Naive B cell (primary cell): ENCODE results near the gene SLITRK4. TPM values are rescaled to one million over a fixed set of nuclear protein-coding genes. Genes with fewer than 3 reads are reported as not detected.

ENCODE experiments used
- ATAC-seq, 2 donors: fragments of 150-1000 bp; cut with Tn5 transposase; 2 replicates each; pipeline ENCODE4 v1.10.0; 2021; ENCODE audit warnings: low read depth in 2 of 2, mild to moderate bottlenecking in 2 of 2, moderate library complexity in 2 of 2
- DNase-seq: peaks from one replicate; pipeline ENCODE4 v3.0.0; 2022
- H3K27ac Mint-ChIP-seq, 6 donors: one replicate each; pipeline ENCODE4 v1.8.0; 2020 to 2022; ENCODE audit warnings: mild to moderate bottlenecking in 6 of 6, mixed read lengths in 6 of 6, moderate library complexity in 5 of 6, inconsistent platforms in 2 of 6
- H3K27me3 Mint-ChIP-seq, 3 donors: one replicate each; pipeline ENCODE4 v1.8.0; 2021 to 2022; ENCODE audit warnings: mixed read lengths in 3 of 3, mild to moderate bottlenecking in 1 of 3
- H3K36me3 Mint-ChIP-seq, 2 donors: one replicate each; pipeline ENCODE4 v1.8.0; 2020 to 2022; ENCODE audit warnings: mixed read lengths in 2 of 2, inconsistent platforms in 1 of 2, mild to moderate bottlenecking in 1 of 2
- H3K4me1 Mint-ChIP-seq, 3 donors: one replicate each; pipeline ENCODE4 v1.8.0; 2020 to 2022; ENCODE audit warnings: mixed read lengths in 3 of 3, inconsistent platforms in 1 of 3, mild to moderate bottlenecking in 1 of 3, moderate library complexity in 1 of 3
- H3K4me3 Mint-ChIP-seq, 8 donors: one replicate each; pipeline ENCODE4 v1.8.0; 2020 to 2022; ENCODE audit warnings: mild to moderate bottlenecking in 8 of 8, mixed read lengths in 8 of 8, moderate library complexity in 8 of 8, inconsistent platforms in 2 of 8
- H3K9me3 Mint-ChIP-seq, 7 donors: one replicate each; pipeline ENCODE4 v1.8.0; 2020 to 2022; ENCODE audit warnings: mixed read lengths in 7 of 7, mild to moderate bottlenecking in 5 of 7, inconsistent platforms in 2 of 7, moderate library complexity in 1 of 7
- polyA plus RNA-seq, 6 donors: library from polyadenylated mRNA; unstranded; fragments of 300-500 nt; fragmentation: Illumina TruSeq; gene quantifications; one replicate each; pipeline ENCODE4 v1.2.3, GENCODE V29; 2021; ENCODE audit warnings: low read depth in 6 of 6

Gene SLITRK4
- polyA plus RNA-seq, 6 donors from 2014 or later = not detected

DNA sequence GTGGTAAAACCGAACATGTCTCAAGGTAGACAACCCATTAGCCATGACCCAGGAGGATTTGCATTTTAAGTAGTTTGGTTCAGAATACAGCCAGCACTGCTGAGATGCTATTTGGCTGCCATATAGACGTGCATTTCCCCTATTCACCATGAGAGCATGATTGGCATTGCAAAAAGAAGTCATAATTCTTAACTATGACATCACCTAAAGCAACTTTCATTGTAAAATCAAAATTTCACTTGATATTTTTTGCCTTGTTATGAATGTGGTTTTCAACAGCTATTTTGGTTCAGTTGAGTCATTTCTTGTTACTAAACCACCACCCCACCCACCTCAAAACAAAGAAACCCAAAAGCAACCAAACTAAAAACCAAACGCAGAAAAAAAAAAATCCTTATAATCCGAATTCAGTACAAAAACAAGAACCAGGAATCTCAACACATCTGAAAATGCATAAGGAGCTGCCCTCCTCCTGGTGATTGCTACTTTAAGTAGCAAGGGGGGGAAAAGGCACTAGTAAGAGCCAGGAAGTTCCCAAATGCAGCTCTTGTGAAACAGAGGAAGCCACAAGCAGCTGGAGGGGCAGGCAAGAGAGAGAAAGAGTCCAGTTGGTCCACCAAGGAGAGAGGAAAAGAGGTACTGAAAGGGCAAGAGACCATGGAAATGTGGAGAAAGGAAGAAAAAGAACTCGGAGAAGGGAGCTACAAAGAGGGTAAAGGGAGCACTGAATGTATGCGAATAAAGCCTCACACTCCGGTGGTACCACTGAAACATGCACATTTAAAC, 3.1 kb downstream of the SLITRK4 start:
- Mint-ChIP-seq H3K4me1 (peaks cover 5 to 10% (median 7%) of the 10 kb centered on the region in 3 donors), H3K9me3 (peaks cover 0 to 14% (median 8%) of the 10 kb centered on the region in 7 donors), H3K27ac (no peak overlapping the region), H3K36me3 (peaks cover 0 to 15% of the 10 kb centered on the region in 2 donors), H3K4me3 (no peak overlapping the region), H3K27me3 (peaks cover 5 to 41% (median 33%) of the 10 kb centered on the region in 3 donors)
- DNase-seq = no peak
- ATAC-seq = no peak

DNA sequence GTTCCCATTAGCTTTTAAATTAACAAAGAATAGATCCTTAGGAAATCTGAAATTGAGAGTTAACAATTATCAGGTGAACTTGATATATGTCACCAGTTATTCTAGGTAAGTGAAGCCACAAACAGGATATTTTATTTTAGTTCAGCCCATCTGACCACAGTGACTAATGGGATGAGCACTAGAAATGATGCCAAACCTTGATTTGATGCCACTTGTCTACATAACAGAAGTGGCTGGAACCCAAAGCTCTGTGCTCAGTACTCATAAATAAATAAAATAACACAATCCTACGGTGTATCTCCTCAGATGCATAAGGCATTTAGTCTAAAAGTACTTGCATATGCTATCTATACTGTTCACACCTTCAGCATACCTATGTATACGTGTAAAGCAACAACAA, 12.2 kb downstream of the SLITRK4 start:
- H3K36me3 Mint-ChIP-seq = no peaks in the 10 kb centered on the region
- H3K27ac Mint-ChIP-seq = no peak overlapping the region
- DNase-seq (no peak), ATAC-seq (no peak)
- peaks cover 0 to 3% (median 0%) of the 10 kb centered on the region in 7 donors for H3K9me3 Mint-ChIP-seq
- no peaks in the 10 kb centered on the region for H3K27me3 Mint-ChIP-seq
- H3K4me1 Mint-ChIP-seq = no peaks in the 10 kb centered on the region
- H3K4me3 Mint-ChIP-seq = no peak overlapping the region

DNA sequence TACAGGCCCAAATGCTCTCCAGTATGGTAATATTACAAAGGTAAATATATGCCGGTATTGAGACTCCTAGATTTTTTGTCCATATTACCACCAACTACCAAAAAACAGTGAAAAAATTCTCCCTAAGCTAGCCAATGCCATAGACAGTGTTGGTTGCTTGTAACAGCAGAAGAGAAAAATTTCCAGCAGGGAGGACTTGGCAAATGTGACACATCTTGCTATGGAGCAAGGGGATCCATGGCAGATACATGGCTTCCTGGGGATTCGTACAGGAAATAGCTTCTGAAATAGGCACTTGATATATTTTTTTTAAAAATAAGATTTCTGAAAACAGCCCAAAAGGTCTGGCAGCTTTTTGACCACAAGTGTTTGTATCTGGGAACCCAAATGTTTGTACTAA, 14.6 kb downstream of the SLITRK4 start:
- Mint-ChIP-seq H3K4me3 (no peak overlapping the region), H3K27me3 (no peaks in the 10 kb centered on the region), H3K36me3 (no peaks in the 10 kb centered on the region), H3K9me3 (peaks cover 0 to 5% (median 0%) of the 10 kb centered on the region in 7 donors), H3K4me1 (no peaks in the 10 kb centered on the region), H3K27ac (no peak overlapping the region)
- DNase-seq (no peak), ATAC-seq (no peak)

DNA sequence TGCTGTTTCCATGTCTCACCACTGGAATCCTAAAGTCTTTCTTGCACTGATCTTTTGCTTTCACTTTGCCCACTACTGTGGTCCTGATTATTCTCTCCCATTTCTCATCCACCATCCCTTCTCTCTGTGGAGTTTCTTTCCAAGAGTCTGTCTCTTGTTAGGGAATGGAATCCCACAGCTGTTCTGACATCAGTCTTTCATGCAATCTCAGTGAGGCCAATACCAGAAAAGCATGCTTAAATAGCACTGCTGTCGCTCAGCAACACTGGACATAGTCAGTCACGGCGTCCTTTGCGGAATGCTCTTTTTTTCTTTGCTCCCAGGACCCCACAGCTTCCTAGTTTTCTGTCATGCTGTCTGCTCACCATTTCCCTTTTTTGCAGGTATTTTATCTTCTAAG, 20.1 kb downstream of the SLITRK4 start:
- no peak for ATAC-seq
- no peaks in the 10 kb centered on the region for H3K27me3 Mint-ChIP-seq
- H3K9me3 Mint-ChIP-seq = peaks cover 0 to 10% (median 4%) of the 10 kb centered on the region in 7 donors
- H3K36me3 Mint-ChIP-seq = no peaks in the 10 kb centered on the region
- no peak overlapping the region for H3K4me3 Mint-ChIP-seq
- H3K4me1 Mint-ChIP-seq = no peaks in the 10 kb centered on the region
- DNase-seq = no peak
- H3K27ac Mint-ChIP-seq = no peak overlapping the region

DNA sequence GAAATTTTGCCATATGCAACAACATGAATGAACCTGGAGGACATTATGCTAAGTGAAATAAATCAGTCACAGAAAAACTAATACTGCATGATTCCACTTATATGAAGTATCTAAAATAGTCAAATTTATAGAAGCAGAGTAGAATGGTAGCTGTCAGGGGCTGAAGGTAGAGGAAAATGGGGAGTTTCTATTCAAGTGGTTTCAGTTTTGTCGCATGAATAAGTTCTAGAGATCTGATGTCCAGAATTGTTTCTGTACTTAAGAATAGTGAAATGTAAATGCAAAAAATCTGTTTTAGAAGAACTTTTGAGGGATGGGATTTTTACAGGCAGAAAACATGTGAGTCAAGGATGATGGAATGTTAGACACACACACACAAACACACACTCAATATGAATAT, 34.1 kb downstream of the SLITRK4 start:
- no peak overlapping the region for H3K4me3 Mint-ChIP-seq
- no peaks in the 10 kb centered on the region for H3K36me3 Mint-ChIP-seq
- DNase-seq (no peak), ATAC-seq (no peak)
- H3K27me3 Mint-ChIP-seq = no peaks in the 10 kb centered on the region
- H3K9me3 Mint-ChIP-seq = peaks cover 0 to 6% (median 0%) of the 10 kb centered on the region in 7 donors
- H3K4me1 Mint-ChIP-seq = no peaks in the 10 kb centered on the region
- H3K27ac Mint-ChIP-seq = no peak overlapping the region

DNA sequence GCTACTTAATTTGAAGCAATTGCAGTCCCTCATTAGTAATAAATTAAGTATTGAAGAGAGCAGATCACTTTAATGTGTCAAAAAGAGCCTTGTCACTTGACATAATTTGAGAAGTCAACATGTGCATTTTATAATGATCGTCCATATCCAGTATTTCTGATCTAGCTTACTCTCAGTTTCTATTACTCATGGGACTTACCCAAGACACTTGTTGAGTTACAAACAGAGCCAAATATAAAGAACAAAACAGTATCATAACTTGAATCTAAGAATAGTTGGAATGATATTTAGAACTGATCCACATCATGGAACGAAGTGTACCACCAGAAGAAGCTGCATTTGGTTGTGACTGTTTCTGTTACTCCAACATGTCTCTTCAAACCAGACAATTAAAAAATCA, 54.7 kb downstream of the SLITRK4 start:
- Mint-ChIP-seq H3K27me3 (no peaks in the 10 kb centered on the region), H3K4me1 (no peaks in the 10 kb centered on the region), H3K4me3 (no peak overlapping the region), H3K36me3 (no peaks in the 10 kb centered on the region), H3K9me3 (peaks cover 0 to 8% (median 4%) of the 10 kb centered on the region in 7 donors), H3K27ac (no peak overlapping the region)
- ATAC-seq = no peak
- DNase-seq = no peak

DNA sequence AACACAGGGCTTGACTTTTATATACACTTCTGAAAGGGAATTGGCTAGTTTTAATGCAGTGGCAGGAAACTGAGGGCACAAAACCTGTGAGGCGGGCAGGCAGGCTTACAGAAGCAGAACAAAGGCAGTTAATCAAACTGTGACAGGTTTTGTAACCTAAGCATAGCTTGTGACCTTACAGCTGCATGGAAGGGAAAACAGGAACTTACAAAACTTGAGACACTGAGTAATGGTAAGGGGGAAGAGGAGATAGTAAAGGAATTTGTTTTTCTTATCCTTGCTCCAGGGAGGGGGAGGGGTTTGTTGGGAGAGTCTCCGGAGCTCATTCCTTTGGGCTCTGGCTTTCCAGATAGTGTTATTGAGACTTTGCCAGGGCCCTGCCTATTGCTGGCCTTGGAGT, 55.6 kb downstream of the SLITRK4 start:
- no peaks in the 10 kb centered on the region for H3K4me1 Mint-ChIP-seq
- no peaks in the 10 kb centered on the region for H3K27me3 Mint-ChIP-seq
- no peaks in the 10 kb centered on the region for H3K36me3 Mint-ChIP-seq
- H3K27ac Mint-ChIP-seq = no peak overlapping the region
- H3K9me3 Mint-ChIP-seq = peaks cover 0 to 8% (median 4%) of the 10 kb centered on the region in 7 donors
- H3K4me3 Mint-ChIP-seq = no peak overlapping the region
- ATAC-seq (no peak), DNase-seq (no peak)

Other genes with a start within 250 kb of the SLITRK4 start
- not detected for gene SPANXN3, start 118.6 kb downstream of the SLITRK4 start, polyA plus RNA-seq
- not detected for gene SPANXN2, start 84.7 kb upstream of the SLITRK4 start, polyA plus RNA-seq
- not detected for gene UBE2NL, start 248.0 kb upstream of the SLITRK4 start, polyA plus RNA-seq